DMS79 treated with DMSO at 0.1 percent for 48 hours (cell line): ENCODE measurements around the gene PPP4R2.
"Not testable (repeated sequence)": the region's sequence is repeated elsewhere in the genome, so short reads cannot be mapped to it uniquely, and the experiment has no call there.

ENCODE experiments used
- DNase-seq: peaks from one replicate; lab custom pipeline; 2025; lab: John Stamatoyannopoulos, UW

Gene PPP4R2

DNA sequence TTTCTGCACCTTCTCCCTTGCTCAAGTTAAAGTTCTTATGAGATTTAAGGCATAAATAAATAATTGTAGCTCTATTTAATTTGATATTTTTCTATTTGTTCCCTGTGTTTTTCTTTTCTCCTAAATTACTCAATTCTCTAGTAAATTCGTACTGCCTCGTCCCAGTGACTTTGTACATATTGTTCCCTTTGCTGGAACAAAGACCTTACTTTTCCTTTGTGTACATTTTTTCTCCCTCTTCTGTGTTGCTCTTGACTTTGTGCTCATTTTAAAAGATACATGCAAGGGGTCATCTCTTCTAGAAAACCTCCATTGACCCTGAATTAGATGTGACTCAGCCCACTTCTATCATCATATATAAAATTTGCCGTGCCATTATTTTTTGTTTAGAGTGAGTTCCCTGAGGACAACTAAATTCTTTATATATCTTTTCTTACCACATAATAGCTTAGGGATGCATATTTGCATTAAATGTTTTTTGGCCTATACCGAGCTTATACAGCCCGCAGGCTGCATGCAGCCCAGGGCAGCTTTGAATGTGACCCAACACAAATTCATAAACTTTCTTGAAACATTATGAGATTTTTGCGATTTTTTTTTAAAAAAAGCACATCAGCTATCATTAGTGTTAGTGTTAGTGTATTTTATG, 29.6 kb downstream of the PPP4R2 start:
- no peak for DNase-seq

- DNase-seq, result no peak
Observed at GRCh38 chr3:73026760-73027113, 30.1 kb downstream of the PPP4R2 start.

GRCh38 chr3:73028803-73029202, 32.2 kb downstream of the PPP4R2 start:
- DNase-seq, result no peak

- no peak for DNase-seq
Observed at GRCh38 chr3:73029321-73029796, 32.7 kb downstream of the PPP4R2 start.

GRCh38 chr3:73030073-73030597, 33.5 kb downstream of the PPP4R2 start:
- no peak for DNase-seq

- DNase-seq, result no peak
Observed at GRCh38 chr3:73031573-73032103, 35.0 kb downstream of the PPP4R2 start.

- no peak for DNase-seq
Observed at GRCh38 chr3:73036694-73037591, 40.3 kb downstream of the PPP4R2 start.

GRCh38 chr3:73041537-73041936, 44.9 kb downstream of the PPP4R2 start:
- DNase-seq, result no peak

DNA sequence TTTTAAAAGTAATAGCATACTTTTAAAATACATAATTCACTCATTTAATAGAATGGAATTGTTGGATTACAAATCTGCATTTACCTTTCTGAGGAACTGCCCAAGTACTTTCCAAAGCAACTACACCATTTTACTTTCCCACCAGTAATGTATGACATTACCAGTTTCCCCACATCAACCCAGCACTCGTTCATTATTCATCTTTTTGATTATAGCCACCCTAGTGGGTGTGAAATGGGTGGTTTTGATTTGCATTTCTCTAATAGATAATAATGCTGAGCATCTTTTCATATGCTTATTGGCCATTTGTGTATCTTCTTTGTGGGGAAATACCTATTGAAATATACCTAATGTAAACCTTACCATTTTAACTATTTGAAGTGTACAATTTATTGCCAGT, 46.8 kb downstream of the PPP4R2 start:
- no peak for DNase-seq

- DNase-seq, result no peak
Observed at GRCh38 chr3:73045391-73045790, 48.8 kb downstream of the PPP4R2 start.

- no peak for DNase-seq
Observed at GRCh38 chr3:73046195-73046594, 49.6 kb downstream of the PPP4R2 start.

GRCh38 chr3:73049319-73049718, 52.7 kb downstream of the PPP4R2 start:
- no peak for DNase-seq

- DNase-seq, result no peak
Observed at GRCh38 chr3:73052857-73053256, 56.2 kb downstream of the PPP4R2 start.

DNA sequence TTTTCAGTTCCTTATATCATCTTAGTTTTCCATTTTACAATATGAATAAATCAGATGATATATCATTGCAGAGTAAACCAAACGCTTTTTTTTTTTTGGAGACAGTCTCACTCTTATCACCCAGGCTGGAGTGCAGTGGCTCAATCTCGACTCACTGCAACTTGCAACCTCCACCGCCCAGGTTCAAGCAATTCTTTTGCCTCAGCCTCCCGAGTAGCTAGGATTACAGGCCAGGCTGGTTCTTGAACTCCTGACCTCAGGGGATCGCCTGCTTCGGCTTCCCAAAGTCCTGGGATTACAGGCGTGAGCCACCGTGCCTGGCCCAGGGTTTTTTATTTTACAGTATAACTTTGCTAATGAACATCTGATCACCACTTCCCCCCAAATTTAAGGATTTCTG, 59.0 kb downstream of the PPP4R2 start:
- no peak for DNase-seq

GRCh38 chr3:73056014-73056844, 59.6 kb downstream of the PPP4R2 start:
- DNase-seq, result peak; percentile 3

GRCh38 chr3:73056845-73057150, 60.2 kb downstream of the PPP4R2 start:
- DNase-seq, result no peak

GRCh38 chr3:73060302-73060723, 63.7 kb downstream of the PPP4R2 start:
- no peak for DNase-seq

DNA sequence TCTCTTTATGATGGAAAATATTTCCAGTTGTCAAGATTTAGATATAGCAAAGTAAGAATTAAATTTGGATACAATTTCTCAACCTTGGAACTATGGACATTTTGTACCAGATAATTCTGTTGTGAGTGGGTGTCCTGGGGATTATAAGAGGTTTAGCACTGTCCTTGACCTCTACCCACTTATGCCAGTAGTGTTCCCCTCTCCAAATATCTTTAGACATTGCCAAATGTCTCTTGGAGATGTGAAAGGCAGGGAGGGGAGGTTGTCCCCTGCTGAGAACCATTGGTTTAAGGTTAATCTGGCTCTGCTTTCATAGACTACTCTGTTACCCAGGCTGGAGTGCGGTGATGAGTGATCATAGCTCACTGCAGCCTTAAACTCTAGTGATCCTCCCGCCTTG, 64.8 kb downstream of the PPP4R2 start, which contains the start of gene EBLN2:
EBLN2 (plus strand) TSS at position 244 of the 400 bp plus-strand sequence. CDS start 423 bp downstream, outside the sequence.
- DNase-seq, result no peak

DNA sequence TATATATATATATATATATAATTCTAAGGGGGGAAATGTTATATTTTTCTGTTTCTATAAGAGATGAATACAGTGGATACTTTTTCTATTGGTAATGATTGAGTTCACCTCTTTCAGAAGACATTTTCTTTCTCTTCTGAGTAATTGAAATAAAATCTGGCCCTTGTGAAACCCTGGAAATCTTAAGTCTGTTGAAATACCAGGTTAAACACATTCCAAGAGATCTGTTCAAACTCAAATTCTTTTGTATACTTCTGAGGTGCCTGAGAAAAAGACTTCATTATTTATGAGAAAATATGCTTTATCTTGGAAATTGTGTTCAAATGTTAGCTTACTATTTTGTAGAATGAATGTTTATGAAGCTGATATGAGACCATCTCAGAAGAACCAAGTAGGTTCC, 69.6 kb downstream of the PPP4R2 start:
- DNase-seq, result not testable (repeated sequence)

DNA sequence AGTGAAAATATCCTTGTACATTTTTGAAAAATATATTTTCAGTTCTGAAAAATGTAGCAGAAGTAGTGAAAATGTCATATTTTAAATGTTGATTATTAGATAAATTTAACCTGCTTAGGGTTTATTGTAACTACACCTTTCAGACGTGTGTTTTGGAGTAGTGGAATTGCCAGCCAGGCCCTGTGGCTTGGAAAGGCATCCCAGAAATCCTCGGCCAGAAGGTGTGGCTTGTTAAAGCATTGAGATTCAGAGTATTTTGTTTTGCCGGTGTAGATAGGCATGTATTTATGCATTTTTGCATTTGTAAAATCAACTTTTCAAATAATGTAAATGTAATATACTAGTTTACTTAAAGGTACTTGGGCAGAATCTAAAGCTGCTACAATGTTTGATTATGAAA, 71.8 kb downstream of the PPP4R2 start:
- DNase-seq, result no peak

GRCh38 chr3:73069187-73069586, 72.6 kb downstream of the PPP4R2 start:
- no peak for DNase-seq
